KOPT-K1 (cell line): ENCODE data around the gene ASB1.

ENCODE experiments used
- H3K27ac ChIP-seq: fragments of 200-600 bp; sonication (generic); 2 replicates; pipeline ENCODE4 v1.5.1; 2016; ENCODE audit warnings: antibody characterized with exemption, mild to moderate bottlenecking, low read depth, low read length; ENCODE audit not compliant: poor library complexity, severe bottlenecking
- H3K36me3 ChIP-seq: fragments of 200-600 bp; sonication (generic); 2 replicates; pipeline ENCODE4 v1.5.1; 2017; ENCODE audit warnings: antibody characterized with exemption, mild to moderate bottlenecking, low read length, moderate library complexity; ENCODE audit not compliant: insufficient read depth
- H3K9me3 ChIP-seq: fragments of 200-600 bp; sonication (generic); 2 replicates; pipeline ENCODE4 v1.5.1; 2017; ENCODE audit warnings: antibody characterized with exemption, low read length, mild to moderate bottlenecking; ENCODE audit not compliant: insufficient read depth, poor library complexity, severe bottlenecking

The ASB1 gene

GRCh38 chr2:238461051-238461450 lies 34.3 kb downstream of the ASB1 start:
- H3K27ac ChIP-seq, result no peak overlapping the region
- no peaks in the 10 kb centered on the region for H3K36me3 ChIP-seq
- peaks cover 14% of the 10 kb centered on the region for H3K9me3 ChIP-seq

- H3K36me3 ChIP-seq, result no peaks in the 10 kb centered on the region
- H3K27ac ChIP-seq, result no peak overlapping the region
- H3K9me3 ChIP-seq, result peaks cover 10% of the 10 kb centered on the region
Measured at GRCh38 chr2:238461491-238461890, 34.8 kb downstream of the ASB1 start.

GRCh38 chr2:238461916-238462315 lies 35.2 kb downstream of the ASB1 start:
- Histone ChIP-seq H3K27ac (no peak overlapping the region), H3K9me3 (peaks cover 6% of the 10 kb centered on the region), H3K36me3 (no peaks in the 10 kb centered on the region)

- Histone ChIP-seq H3K9me3 (no peaks in the 10 kb centered on the region), H3K36me3 (no peaks in the 10 kb centered on the region), H3K27ac (no peak overlapping the region)
Measured at GRCh38 chr2:238462782-238463396, 36.2 kb downstream of the ASB1 start.

GRCh38 chr2:238464389-238464788 lies 37.7 kb downstream of the ASB1 start:
- H3K27ac ChIP-seq, result no peak overlapping the region
- no peaks in the 10 kb centered on the region for H3K36me3 ChIP-seq
- H3K9me3 ChIP-seq, result peaks cover 4% of the 10 kb centered on the region

- Histone ChIP-seq H3K36me3 (no peaks in the 10 kb centered on the region), H3K9me3 (peaks cover 4% of the 10 kb centered on the region)
Measured at GRCh38 chr2:238465487-238466242, 38.9 kb downstream of the ASB1 start.

GRCh38 chr2:238466243-238466756 lies 39.6 kb downstream of the ASB1 start:
- no peak overlapping the region for H3K27ac ChIP-seq
- peaks cover 4% of the 10 kb centered on the region for H3K9me3 ChIP-seq
- H3K36me3 ChIP-seq, result no peaks in the 10 kb centered on the region

More at GRCh38 chr2:238465487-238466242, 38.9 kb downstream of the ASB1 start:
- no peak overlapping the region for H3K27ac ChIP-seq

- Histone ChIP-seq H3K9me3 (peaks cover 6% of the 10 kb centered on the region), H3K27ac (no peak overlapping the region), H3K36me3 (no peaks in the 10 kb centered on the region)
Measured at GRCh38 chr2:238467062-238467461, 40.3 kb downstream of the ASB1 start.

- Histone ChIP-seq H3K9me3 (peaks cover 14% of the 10 kb centered on the region), H3K36me3 (no peaks in the 10 kb centered on the region), H3K27ac (no peak overlapping the region)
Measured at GRCh38 chr2:238467792-238468191, 41.1 kb downstream of the ASB1 start.

- H3K27ac ChIP-seq, result no peak overlapping the region
- peaks cover 27% of the 10 kb centered on the region for H3K9me3 ChIP-seq
- H3K36me3 ChIP-seq, result no peaks in the 10 kb centered on the region
Measured at GRCh38 chr2:238469155-238469554, 42.4 kb downstream of the ASB1 start.

GRCh38 chr2:238473014-238473413 lies 46.3 kb downstream of the ASB1 start:
- no peak overlapping the region for H3K27ac ChIP-seq
- no peaks in the 10 kb centered on the region for H3K36me3 ChIP-seq
- H3K9me3 ChIP-seq, result peaks cover 40% of the 10 kb centered on the region

- Histone ChIP-seq H3K27ac (no peak overlapping the region), H3K9me3 (peaks cover 45% of the 10 kb centered on the region)
Measured at GRCh38 chr2:238473523-238473922, 46.8 kb downstream of the ASB1 start.

GRCh38 chr2:238475034-238475433 lies 48.3 kb downstream of the ASB1 start:
- Histone ChIP-seq H3K36me3 (no peaks in the 10 kb centered on the region), H3K9me3 (peaks cover 53% of the 10 kb centered on the region), H3K27ac (no peak overlapping the region)

More at GRCh38 chr2:238473523-238473922, 46.8 kb downstream of the ASB1 start:
- H3K36me3 ChIP-seq, result no peaks in the 10 kb centered on the region

- H3K27ac ChIP-seq, result no peak overlapping the region
- H3K9me3 ChIP-seq, result peaks cover 59% of the 10 kb centered on the region
- no peaks in the 10 kb centered on the region for H3K36me3 ChIP-seq
Measured at GRCh38 chr2:238475566-238475965, 48.8 kb downstream of the ASB1 start.

- H3K27ac ChIP-seq, result no peak overlapping the region
- no peaks in the 10 kb centered on the region for H3K36me3 ChIP-seq
- peaks cover 63% of the 10 kb centered on the region for H3K9me3 ChIP-seq
Measured at GRCh38 chr2:238476258-238476657, 49.5 kb downstream of the ASB1 start.
